GM18870 (cell line): Measurements from ENCODE around the gene IFNE.

Experiments
- ATAC-seq: cut with Tn5 transposase; IDR thresholded peaks from one replicate; pipeline ENCODE4 v1.9.1; 2021; ENCODE audit warnings: moderate library complexity; ENCODE audit not compliant: unreplicated experiment

The IFNE gene

GRCh38 chr9:21482213-21482612 lies at the start of gene IFNE:
Gene IFNE, minus strand, starts transcription at chr9:21482313. Its CDS starts 619 bp downstream, at chr9:21481694.
- no peak for ATAC-seq

GRCh38 chr9:21528123-21528808 lies 46.2 kb upstream of the IFNE start:
- ATAC-seq, result no peak

GRCh38 chr9:21527579-21527978 lies 45.5 kb upstream of the IFNE start:
- no peak for ATAC-seq

- ATAC-seq, result no peak
These were observed 43.1 kb upstream of the IFNE start for GRCh38 chr9:21525174-21525573.

- no peak for ATAC-seq
These were observed 42.2 kb upstream of the IFNE start for GRCh38 chr9:21524099-21524830.

GRCh38 chr9:21523021-21524014 lies 41.2 kb upstream of the IFNE start:
- no peak for ATAC-seq

GRCh38 chr9:21522348-21522747 lies 40.2 kb upstream of the IFNE start:
- no peak for ATAC-seq

- no peak for ATAC-seq
These were observed 39.3 kb upstream of the IFNE start for GRCh38 chr9:21521448-21521847.

- no peak for ATAC-seq
These were observed 38.6 kb upstream of the IFNE start for GRCh38 chr9:21520501-21521228.

GRCh38 chr9:21519855-21520434 lies 37.8 kb upstream of the IFNE start:
- no peak for ATAC-seq

GRCh38 chr9:21516796-21517195 lies 34.7 kb upstream of the IFNE start:
- ATAC-seq, result no peak

GRCh38 chr9:21513431-21513830 lies 31.3 kb upstream of the IFNE start:
- ATAC-seq, result no peak

GRCh38 chr9:21510806-21511205 lies 28.7 kb upstream of the IFNE start:
- no peak for ATAC-seq

GRCh38 chr9:21507483-21507790 lies 25.3 kb upstream of the IFNE start:
- no peak for ATAC-seq

GRCh38 chr9:21506626-21507482 lies 24.7 kb upstream of the IFNE start:
- ATAC-seq, result no peak

GRCh38 chr9:21505425-21506179 lies 23.5 kb upstream of the IFNE start:
- no peak for ATAC-seq

- ATAC-seq, result no peak
These were observed 22.8 kb upstream of the IFNE start for GRCh38 chr9:21504894-21505293.

GRCh38 chr9:21504113-21504512 lies 22.0 kb upstream of the IFNE start:
- no peak for ATAC-seq

- no peak for ATAC-seq
These were observed 20.5 kb upstream of the IFNE start for GRCh38 chr9:21502586-21502985.
